Lower lobe of right lung (tissue), 2 donors: ENCODE measurements around the gene AMPD1. TPM values are rescaled to one million over a fixed set of nuclear protein-coding genes. Genes with fewer than 3 reads are reported as not detected.

ENCODE experiments used
- ATAC-seq, 2 donors: fragments of 200-7000 bp; cut with Tn5 transposase; one replicate each; pipeline ENCODE4 v1.9.1; 2020 to 2022; ENCODE audit warnings: mild to moderate bottlenecking in 2 of 2, moderate library complexity in 2 of 2
- DNase-seq: peaks from one replicate; pipeline ENCODE4 v3.0.0-alpha.2; 2020
- H3K27ac ChIP-seq: fragments of 200-600 bp; one replicate; pipeline ENCODE4 v1.8.0; 2022
- H3K27me3 ChIP-seq: fragments of 200-600 bp; one replicate; pipeline ENCODE4 v1.8.0; 2022; ENCODE audit warnings: low read depth
- H3K36me3 ChIP-seq: fragments of 200-600 bp; one replicate; pipeline ENCODE4 v1.8.0; 2022; ENCODE audit warnings: mild to moderate bottlenecking
- H3K4me1 ChIP-seq: fragments of 200-600 bp; one replicate; pipeline ENCODE4 v1.8.0; 2022
- H3K4me3 ChIP-seq: fragments of 200-600 bp; one replicate; pipeline ENCODE4 v1.8.0; 2022; ENCODE audit warnings: mild to moderate bottlenecking
- H3K9me3 ChIP-seq: fragments of 200-600 bp; one replicate; pipeline ENCODE4 v1.8.0; 2022
- intact Hi-C: fragments of 100-400 bp; cut with DNase I; formaldehyde crosslinking; loops from one replicate; pipeline ENCODE4 v1.11.0; 2022
- total RNA-seq: library from RNA; stranded (reverse); fragmentation: NEBNext Ultra II Directional; extraction: Animal tissue kit (Norgen Biotek cat#: 25700); gene quantifications from one replicate; pipeline ENCODE4 v1.2.1, GENCODE V29; 2021
- TF ChIP-seq, protein P1 (sequence below): fragments of 200-600 bp; IDR thresholded peaks from one replicate; pipeline ENCODE4 v1.8.0; 2022; ENCODE audit warnings: antibody characterized with exemption, mild to moderate bottlenecking
- donor health status: DM: no; HTN: yes; CAD: no; lungs with severe emphysema.

The AMPD1 gene
- total RNA-seq, 1 donor from 2014 or later: 0.21 TPM

DNA sequence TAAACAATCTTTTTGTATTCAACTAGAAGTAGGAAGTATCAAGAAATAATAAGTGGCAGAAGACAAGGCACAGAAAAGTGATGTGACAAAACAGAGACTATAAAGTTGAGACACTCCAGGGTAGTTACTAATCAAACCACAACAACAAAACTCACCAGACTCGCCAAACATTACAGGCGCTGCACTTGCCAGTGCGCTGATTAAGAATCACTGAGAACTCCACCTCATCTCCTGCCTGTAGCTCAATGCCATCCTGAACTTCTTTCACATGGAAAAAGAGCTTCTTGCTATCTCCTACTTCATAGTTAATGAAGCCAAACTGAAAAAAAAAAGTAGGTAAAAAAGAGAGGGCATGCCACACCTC is 24.1 kb upstream of the AMPD1 start:
- ATAC-seq (no peak), DNase-seq (no peak)
- Histone ChIP-seq H3K27me3 (no peaks in the 10 kb centered on the region), H3K27ac (no peak overlapping the region), H3K9me3 (no peaks in the 10 kb centered on the region), H3K4me1 (peaks cover 24% of the 10 kb centered on the region), H3K36me3 (peaks cover 76% of the 10 kb centered on the region), H3K4me3 (no peak overlapping the region)
- TF ChIP-seq, protein P1, sequence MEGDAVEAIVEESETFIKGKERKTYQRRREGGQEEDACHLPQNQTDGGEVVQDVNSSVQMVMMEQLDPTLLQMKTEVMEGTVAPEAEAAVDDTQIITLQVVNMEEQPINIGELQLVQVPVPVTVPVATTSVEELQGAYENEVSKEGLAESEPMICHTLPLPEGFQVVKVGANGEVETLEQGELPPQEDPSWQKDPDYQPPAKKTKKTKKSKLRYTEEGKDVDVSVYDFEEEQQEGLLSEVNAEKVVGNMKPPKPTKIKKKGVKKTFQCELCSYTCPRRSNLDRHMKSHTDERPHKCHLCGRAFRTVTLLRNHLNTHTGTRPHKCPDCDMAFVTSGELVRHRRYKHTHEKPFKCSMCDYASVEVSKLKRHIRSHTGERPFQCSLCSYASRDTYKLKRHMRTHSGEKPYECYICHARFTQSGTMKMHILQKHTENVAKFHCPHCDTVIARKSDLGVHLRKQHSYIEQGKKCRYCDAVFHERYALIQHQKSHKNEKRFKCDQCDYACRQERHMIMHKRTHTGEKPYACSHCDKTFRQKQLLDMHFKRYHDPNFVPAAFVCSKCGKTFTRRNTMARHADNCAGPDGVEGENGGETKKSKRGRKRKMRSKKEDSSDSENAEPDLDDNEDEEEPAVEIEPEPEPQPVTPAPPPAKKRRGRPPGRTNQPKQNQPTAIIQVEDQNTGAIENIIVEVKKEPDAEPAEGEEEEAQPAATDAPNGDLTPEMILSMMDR: no peak
- intact Hi-C loops: no loop called here

DNA sequence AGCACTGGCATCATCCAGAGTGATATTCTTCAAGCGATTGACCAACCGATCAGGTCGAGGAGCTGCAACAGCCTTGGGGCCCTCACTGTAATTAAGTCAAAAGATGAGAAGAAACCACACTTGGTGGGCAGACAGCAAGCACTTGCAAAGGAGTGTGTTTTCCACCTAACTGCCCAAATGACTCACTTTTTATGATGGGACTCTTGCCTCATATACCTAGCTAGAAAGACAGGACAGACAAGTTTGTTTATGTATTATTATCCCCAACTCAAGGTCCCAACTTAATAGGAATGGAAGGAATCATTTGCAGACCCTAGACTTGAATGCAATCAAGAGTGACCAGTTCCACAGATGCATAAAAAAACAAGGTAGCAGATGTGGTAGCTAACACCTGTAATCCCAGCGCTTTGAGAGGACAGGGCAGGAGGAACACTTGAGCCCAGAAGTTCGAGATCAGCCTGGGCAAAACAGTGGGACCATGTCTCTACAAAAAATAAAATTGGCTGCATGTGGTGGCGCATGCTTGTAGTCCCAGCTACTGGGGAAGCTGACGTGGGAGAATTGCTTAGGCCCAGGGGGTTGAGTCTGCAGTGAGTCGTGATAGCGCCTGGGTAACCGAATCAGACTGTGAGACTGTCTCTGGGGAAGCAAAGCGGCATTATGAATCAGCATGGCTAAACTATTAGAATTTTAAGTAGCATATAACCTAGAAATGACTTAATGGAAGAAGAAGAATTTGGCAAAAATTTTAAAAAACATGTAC is 23.5 kb upstream of the AMPD1 start:
- no peaks in the 10 kb centered on the region for H3K9me3 ChIP-seq
- H3K4me3 ChIP-seq: no peak overlapping the region
- peaks cover 72% of the 10 kb centered on the region for H3K36me3 ChIP-seq
- no peaks in the 10 kb centered on the region for H3K27me3 ChIP-seq
- intact Hi-C loops: no loop called here
- DNase-seq (no peak), ATAC-seq (no peak)
- TF ChIP-seq, protein P1: no peak
- peaks cover 25% of the 10 kb centered on the region for H3K4me1 ChIP-seq
- H3K27ac ChIP-seq: no peak overlapping the region

DNA sequence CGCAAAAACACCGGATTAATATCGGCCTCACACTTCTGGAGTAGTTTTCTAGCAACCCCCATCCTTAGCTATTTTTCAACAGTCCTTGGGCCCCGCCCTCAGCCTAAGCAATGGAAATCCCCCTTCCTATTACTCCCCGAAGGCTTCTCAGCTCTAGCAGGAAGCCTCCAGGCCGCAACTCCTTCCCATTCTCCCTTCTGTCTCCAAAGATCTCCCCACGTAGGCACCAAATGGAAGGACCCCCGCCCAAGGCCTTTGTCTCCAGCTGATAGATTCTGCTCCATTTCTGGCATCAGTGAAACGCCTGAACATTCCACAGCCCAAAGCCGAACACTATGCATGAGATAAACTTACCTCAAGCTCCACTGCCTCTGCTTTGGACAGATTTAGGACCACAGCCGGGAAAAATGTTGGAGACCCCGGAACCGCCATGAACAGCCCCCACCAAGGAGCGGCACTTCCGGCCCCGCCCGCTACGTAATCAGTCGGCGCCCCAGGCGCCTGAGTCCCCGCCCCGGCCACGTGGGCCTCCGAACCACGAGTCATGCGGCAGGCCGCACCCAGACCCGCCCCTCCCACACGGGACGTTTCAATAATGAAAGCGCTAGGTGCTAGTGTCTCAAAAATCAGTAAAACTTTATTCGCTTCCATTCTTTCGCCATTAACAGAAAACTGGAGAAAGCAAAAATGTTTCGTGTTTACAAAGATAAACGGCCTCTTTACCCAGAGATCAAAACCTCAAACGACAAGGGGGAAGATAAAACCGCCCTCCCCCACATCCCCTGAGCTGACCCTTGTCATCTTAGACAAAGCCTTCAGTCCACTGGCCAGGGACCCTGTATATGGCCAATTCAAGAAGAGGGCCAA is 21.2 kb upstream of the AMPD1 start, which contains the start of gene NRAS:
NRAS (minus strand) TSS at position 468 of the 867 bp plus-strand sequence. CDS start 611 bp downstream, outside the sequence.
- TF ChIP-seq, protein P1: no peak
- DNase-seq (peak; percentile 97), ATAC-seq (peak; percentile 100)
- intact Hi-C loops: no loop called here
- peaks cover 25% of the 10 kb centered on the region for H3K4me1 ChIP-seq
- no peaks in the 10 kb centered on the region for H3K27me3 ChIP-seq
- peak within 1 kb of the TSS; percentile 85 for H3K4me3 ChIP-seq
- H3K36me3 ChIP-seq: peaks cover 71% of the 10 kb centered on the region
- peak within 1 kb of the TSS; percentile 97 for H3K27ac ChIP-seq
- no peaks in the 10 kb centered on the region for H3K9me3 ChIP-seq

DNA sequence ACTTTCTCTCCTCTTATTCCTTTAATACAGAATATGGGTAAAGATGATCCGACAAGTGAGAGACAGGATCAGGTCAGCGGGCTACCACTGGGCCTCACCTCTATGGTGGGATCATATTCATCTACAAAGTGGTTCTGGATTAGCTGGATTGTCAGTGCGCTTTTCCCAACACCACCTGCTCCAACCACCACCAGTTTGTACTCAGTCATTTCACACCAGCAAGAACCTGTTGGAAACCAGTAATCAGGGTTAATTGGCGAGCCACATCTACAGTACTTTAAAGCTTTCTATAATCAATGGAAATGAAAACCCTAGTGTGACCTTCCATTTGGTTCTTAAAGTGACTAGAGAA is 20.6 kb upstream of the AMPD1 start:
- Histone ChIP-seq H3K9me3 (no peaks in the 10 kb centered on the region), H3K27ac (peak overlapping the region; percentile 97), H3K27me3 (no peaks in the 10 kb centered on the region), H3K4me1 (peaks cover 25% of the 10 kb centered on the region), H3K36me3 (peaks cover 71% of the 10 kb centered on the region), H3K4me3 (peak overlapping the region; percentile 85)
- peak; percentile 2 to 27 for ATAC-seq
- TF ChIP-seq, protein P1: no peak
- intact Hi-C loops: no loop called here
- DNase-seq: no peak

DNA sequence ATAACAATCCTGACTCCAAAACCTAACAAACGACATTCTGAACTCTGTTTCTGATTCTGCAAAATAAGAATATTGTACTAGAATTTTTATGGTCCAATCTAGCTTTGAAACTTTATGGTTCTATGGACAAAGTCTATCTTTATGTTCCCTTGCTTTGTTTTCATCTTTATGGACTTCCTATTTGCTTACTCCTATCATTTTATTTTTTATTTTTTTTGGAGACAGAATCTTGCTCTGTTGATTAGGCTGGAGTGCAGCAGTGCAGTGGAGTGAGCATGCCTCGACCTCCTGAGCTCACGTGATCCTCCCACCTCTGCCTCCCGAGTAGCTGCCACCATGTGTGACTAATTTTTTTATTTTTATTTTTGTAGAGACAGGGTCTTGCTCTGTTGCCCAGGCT is 17.6 kb upstream of the AMPD1 start:
- H3K4me3 ChIP-seq: no peak overlapping the region
- no peak overlapping the region for H3K27ac ChIP-seq
- intact Hi-C loops: no loop called here
- no peaks in the 10 kb centered on the region for H3K9me3 ChIP-seq
- H3K36me3 ChIP-seq: peaks cover 68% of the 10 kb centered on the region
- no peaks in the 10 kb centered on the region for H3K27me3 ChIP-seq
- TF ChIP-seq, protein P1: no peak
- no peak for DNase-seq
- H3K4me1 ChIP-seq: peaks cover 25% of the 10 kb centered on the region
- no peak for ATAC-seq
